Brain microvascular endothelial cell (primary cell): ENCODE measurements around the gene LRRC40.
"Not testable (repeated sequence)": the region's sequence is repeated elsewhere in the genome, so short reads cannot be mapped to it uniquely, and the experiment has no call there.

Experiments used
- DNase-seq: peaks from one replicate; pipeline ENCODE4 v3.0.0-alpha.2; 2020
- H3K27ac ChIP-seq: fragments of 250-450 bp; sonication (Bioruptor Pico); 2 replicates; pipeline ENCODE4 v1.5.1; 2020; ENCODE audit warnings: mild to moderate bottlenecking, moderate library complexity
- H3K27me3 ChIP-seq: fragments of 250-450 bp; sonication (Bioruptor Pico); replicated peaks from 2 replicates; pipeline ENCODE4 v1.5.1; 2020; ENCODE audit warnings: mild to moderate bottlenecking
- H3K36me3 ChIP-seq: fragments of 250-450 bp; sonication (Bioruptor Pico); replicated peaks from 2 replicates; pipeline ENCODE4 v1.5.1; 2020; ENCODE audit warnings: mild to moderate bottlenecking
- H3K4me3 ChIP-seq: 2 replicates; pipeline ENCODE4 v1.5.1; 2011; ENCODE audit warnings: low read depth, mild to moderate bottlenecking, control low read depth, low read length, moderate library complexity
- CTCF ChIP-seq: IDR thresholded peaks from 2 replicates; pipeline ENCODE4 v1.5.1; 2011; ENCODE audit warnings: low read depth, mild to moderate bottlenecking, moderate library complexity, low read length, control low read depth, inconsistent platforms; ENCODE audit errors: missing control alignments
- in situ Hi-C: cut with HindIII; loops from 2 replicates; pipeline ENCODE4 v1.10.0; 2017; ENCODE audit warnings: low sequenced_read_pairs, low pct_ligation_motif_present

The LRRC40 gene

DNA sequence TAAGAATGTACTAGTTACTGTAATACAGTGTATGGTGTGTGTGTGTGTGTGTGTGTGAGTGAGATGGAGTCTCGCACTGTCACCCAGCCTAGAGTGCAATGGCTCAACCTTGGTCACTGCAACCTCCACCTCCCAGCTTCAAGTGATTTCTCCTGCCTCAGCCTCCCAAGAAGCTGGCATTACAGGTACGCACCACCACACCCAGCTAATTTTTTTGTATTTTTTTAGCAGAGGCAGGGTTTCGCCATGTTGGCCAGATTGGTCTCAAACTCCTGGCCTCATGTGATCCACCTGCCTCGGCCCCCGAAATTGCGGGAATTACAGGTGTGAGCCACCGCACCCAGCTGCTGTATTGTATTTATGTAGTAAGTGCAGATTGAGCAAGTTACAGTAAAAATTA, 2.9 kb upstream of the LRRC40 start:
- Histone ChIP-seq H3K27ac (no peak overlapping the region), H3K36me3 (peaks cover 8% of the 10 kb centered on the region), H3K4me3 (no peak overlapping the region), H3K27me3 (no peaks in the 10 kb centered on the region)
- no peak for TF ChIP-seq CTCF
- in situ Hi-C loops = no loop called here
- no peak for DNase-seq

- no peak for TF ChIP-seq CTCF
- Histone ChIP-seq H3K36me3 (peaks cover 8% of the 10 kb centered on the region), H3K27ac (no peak overlapping the region), H3K27me3 (no peaks in the 10 kb centered on the region), H3K4me3 (no peak overlapping the region)
- no peak for DNase-seq
- in situ Hi-C loops = no loop called here
Measured at GRCh38 chr1:70207492-70207891, 2.1 kb upstream of the LRRC40 start.

DNA sequence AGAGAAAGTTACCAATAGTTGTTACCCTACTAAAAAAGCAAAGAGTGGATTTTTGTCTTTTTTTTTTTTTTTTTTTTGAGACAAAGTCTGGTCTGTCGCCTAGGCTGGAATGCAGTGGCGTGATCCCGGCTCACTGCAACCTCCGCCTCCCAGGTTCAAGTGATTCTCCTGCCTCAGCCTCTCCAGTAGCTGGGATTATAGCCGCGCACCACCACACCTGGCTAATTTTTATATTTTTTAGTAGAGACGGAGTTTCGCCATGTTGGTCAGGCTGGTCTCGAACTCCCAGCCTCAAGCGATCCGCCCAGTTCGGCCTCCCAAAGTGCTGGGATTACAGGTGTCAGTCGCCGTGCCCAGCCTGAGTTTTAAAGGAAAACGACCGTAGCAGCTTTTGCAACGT, 1.5 kb upstream of the LRRC40 start:
- H3K36me3 ChIP-seq, in situ Hi-C loops, H3K27me3 ChIP-seq, DNase-seq, H3K27ac ChIP-seq: not testable (repeated sequence)
- H3K4me3 ChIP-seq = peak overlapping the region; percentile 96

- no peaks in the 10 kb centered on the region for H3K27me3 ChIP-seq
- peak overlapping the region; percentile 96 for H3K4me3 ChIP-seq
- in situ Hi-C loops = no loop called here
- no peak for DNase-seq
- peak overlapping the region; percentile 92 for H3K27ac ChIP-seq
- H3K36me3 ChIP-seq = peaks cover 6% of the 10 kb centered on the region
- TF ChIP-seq CTCF = no peak
Measured at GRCh38 chr1:70205071-70205433, 327 bp downstream of the LRRC40 start.

- Histone ChIP-seq H3K27me3 (no peaks in the 10 kb centered on the region), H3K4me3 (peak overlapping the region; percentile 96), H3K27ac (no peak overlapping the region), H3K36me3 (peaks cover 6% of the 10 kb centered on the region)
- in situ Hi-C loops = no loop called here
- TF ChIP-seq CTCF = no peak
- no peak for DNase-seq
Measured at GRCh38 chr1:70204600-70204999, 779 bp downstream of the LRRC40 start.

DNA sequence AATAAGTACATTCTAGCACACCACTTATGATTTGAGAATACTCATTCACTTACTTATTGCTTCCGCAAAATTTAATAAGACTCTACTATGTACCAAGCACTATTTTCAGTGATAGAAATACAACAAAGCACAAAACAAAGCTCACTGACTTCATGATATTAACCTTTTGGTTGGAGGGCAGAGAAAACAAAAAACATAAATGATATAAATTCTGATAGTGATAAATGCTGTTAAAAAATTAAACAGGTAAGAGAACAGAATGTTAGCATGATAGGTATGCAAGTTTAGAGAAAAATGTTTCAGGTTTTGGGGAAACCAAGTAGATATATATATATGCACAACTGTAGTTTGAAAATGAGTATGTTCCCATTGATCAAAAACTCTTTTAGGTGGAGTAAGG, 1.2 kb downstream of the LRRC40 start:
- Histone ChIP-seq H3K27me3 (no peaks in the 10 kb centered on the region), H3K27ac (no peak overlapping the region), H3K36me3 (peaks cover 6% of the 10 kb centered on the region), H3K4me3 (peak overlapping the region; percentile 96)
- TF ChIP-seq CTCF = no peak
- in situ Hi-C loops = no loop called here
- DNase-seq = no peak
